ENCODE data around the gene COL4A6. TPM values are rescaled to one million over a fixed set of nuclear protein-coding genes. Genes with fewer than 3 reads are reported as not detected.

The COL4A6 gene
- total RNA-seq, 2 experiments from 2014 or later = not detected

DNA sequence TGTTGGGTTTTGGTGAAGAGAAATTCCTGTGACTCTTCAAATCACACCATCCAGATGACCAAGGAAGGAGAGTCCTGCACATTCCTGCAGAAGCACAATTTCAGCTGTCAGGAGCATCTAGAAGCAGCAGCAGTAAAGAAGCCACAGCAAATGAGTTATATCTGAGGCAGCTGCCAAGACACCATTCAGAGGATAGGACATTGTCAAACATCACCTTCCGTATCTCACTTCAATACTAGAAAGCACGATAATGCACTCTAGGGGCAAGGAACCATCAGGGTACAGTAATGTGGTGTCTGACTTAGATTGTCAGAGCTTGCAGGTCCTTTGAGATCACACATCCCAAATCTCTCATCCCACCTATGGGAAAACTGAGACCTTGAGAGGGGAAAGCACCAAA is 134.5 kb downstream of the COL4A6 start:
- no TSS peak for BruUV-seq (replicated peaks)
- DNase-seq (ENCODE audit: low spot score) = no peak
- Histone ChIP-seq H3K4me2 (ENCODE audit: low read length) (no peak overlapping the region), H3K36me3 (ENCODE audit: insufficient read depth, low read length) (no peaks in the 10 kb centered on the region), H3K9me3 (ENCODE audit: low read length) (no peaks in the 10 kb centered on the region), H3K4me1 (ENCODE audit: insufficient read depth, low read length, poor library complexity, severe bottlenecking) (no peaks in the 10 kb centered on the region), H2AFZ (ENCODE audit: low read length) (no peak overlapping the region), H3K79me2 (ENCODE audit: insufficient read depth, low read depth, low read length) (no peaks in the 10 kb centered on the region), H3K27ac (ENCODE audit: low read depth, low read length, poor library complexity, severe bottlenecking) (no peak overlapping the region), H4K20me1 (ENCODE audit: insufficient read depth, low read length) (no peaks in the 10 kb centered on the region), H3K4me3 (ENCODE audit: low read depth, low read length, poor library complexity, severe bottlenecking) (no peak overlapping the region), H3K9me2 (ENCODE audit: insufficient read depth, low read length) (no peaks in the 10 kb centered on the region)
- ChIA-PET POLR2A (no interaction called here), CTCF (ENCODE audit: unreplicated experiment) (no interaction called here)
- intact Hi-C loops (cut with micrococcal nuclease; ENCODE audit: unreplicated experiment) = loop anchor here (10.0 kb wide), 1 partner anchor 279 kb away; no protein-coding TSS in a partner anchor
- TF ChIP-seq, protein P1, sequence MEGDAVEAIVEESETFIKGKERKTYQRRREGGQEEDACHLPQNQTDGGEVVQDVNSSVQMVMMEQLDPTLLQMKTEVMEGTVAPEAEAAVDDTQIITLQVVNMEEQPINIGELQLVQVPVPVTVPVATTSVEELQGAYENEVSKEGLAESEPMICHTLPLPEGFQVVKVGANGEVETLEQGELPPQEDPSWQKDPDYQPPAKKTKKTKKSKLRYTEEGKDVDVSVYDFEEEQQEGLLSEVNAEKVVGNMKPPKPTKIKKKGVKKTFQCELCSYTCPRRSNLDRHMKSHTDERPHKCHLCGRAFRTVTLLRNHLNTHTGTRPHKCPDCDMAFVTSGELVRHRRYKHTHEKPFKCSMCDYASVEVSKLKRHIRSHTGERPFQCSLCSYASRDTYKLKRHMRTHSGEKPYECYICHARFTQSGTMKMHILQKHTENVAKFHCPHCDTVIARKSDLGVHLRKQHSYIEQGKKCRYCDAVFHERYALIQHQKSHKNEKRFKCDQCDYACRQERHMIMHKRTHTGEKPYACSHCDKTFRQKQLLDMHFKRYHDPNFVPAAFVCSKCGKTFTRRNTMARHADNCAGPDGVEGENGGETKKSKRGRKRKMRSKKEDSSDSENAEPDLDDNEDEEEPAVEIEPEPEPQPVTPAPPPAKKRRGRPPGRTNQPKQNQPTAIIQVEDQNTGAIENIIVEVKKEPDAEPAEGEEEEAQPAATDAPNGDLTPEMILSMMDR (conservative IDR thresholded peaks at IDR 0.05; ENCODE audit: low read length) = no peak
- TF ChIP-seq EZH2phosphoT487 (IDR thresholded peaks at IDR 0.05; ENCODE audit: borderline replicate concordance, low read depth, low read length) = no peak

DNA sequence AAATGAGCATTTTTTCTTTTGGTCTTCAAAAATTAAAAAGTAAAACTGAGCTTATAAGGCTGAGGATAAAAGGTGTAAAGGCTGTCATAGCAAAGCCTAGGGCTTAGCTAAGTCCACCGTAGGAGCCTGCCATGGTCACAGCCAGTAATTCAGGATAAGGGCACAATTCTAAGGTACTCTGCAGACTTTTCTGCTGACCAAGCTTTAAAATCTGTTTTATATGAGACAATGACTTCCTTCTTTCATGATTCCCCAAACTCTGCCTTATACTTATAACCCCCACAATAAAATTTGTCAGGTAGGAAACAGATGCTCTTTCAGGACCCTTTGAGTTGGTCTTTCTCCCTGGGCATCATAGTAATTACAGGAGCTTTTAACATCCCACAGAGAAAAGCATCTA is 138.5 kb downstream of the COL4A6 start:
- BruUV-seq (replicated peaks) = no TSS peak
- Histone ChIP-seq H4K20me1 (ENCODE audit: insufficient read depth, low read length) (no peaks in the 10 kb centered on the region), H3K27ac (ENCODE audit: low read depth, low read length, poor library complexity, severe bottlenecking) (no peak overlapping the region), H3K79me2 (ENCODE audit: insufficient read depth, low read depth, low read length) (no peaks in the 10 kb centered on the region), H2AFZ (ENCODE audit: low read length) (no peak overlapping the region), H3K9me2 (ENCODE audit: insufficient read depth, low read length) (no peaks in the 10 kb centered on the region), H3K9me3 (ENCODE audit: low read length) (no peaks in the 10 kb centered on the region), H3K4me1 (ENCODE audit: insufficient read depth, low read length, poor library complexity, severe bottlenecking) (no peaks in the 10 kb centered on the region), H3K4me3 (ENCODE audit: low read depth, low read length, poor library complexity, severe bottlenecking) (no peak overlapping the region), H3K4me2 (ENCODE audit: low read length) (no peak overlapping the region), H3K36me3 (ENCODE audit: insufficient read depth, low read length) (no peaks in the 10 kb centered on the region)
- DNase-seq (ENCODE audit: low spot score) = no peak
- CTCF ChIA-PET (ENCODE audit: unreplicated experiment) = no interaction called here
- POLR2A ChIA-PET = interaction anchor here (0.6 kb wide), 1 partner anchor 1643 kb away, joined by 3 read pairs; no protein-coding TSS in a partner anchor
- TF ChIP-seq, protein P1 (conservative IDR thresholded peaks at IDR 0.05; ENCODE audit: low read length) = no peak
- no peak for TF ChIP-seq EZH2phosphoT487 (IDR thresholded peaks at IDR 0.05; ENCODE audit: borderline replicate concordance, low read depth, low read length)
- intact Hi-C loops (cut with micrococcal nuclease; ENCODE audit: unreplicated experiment) = loop anchor here (10.0 kb wide), 1 partner anchor 275 kb away; no protein-coding TSS in a partner anchor

DNA sequence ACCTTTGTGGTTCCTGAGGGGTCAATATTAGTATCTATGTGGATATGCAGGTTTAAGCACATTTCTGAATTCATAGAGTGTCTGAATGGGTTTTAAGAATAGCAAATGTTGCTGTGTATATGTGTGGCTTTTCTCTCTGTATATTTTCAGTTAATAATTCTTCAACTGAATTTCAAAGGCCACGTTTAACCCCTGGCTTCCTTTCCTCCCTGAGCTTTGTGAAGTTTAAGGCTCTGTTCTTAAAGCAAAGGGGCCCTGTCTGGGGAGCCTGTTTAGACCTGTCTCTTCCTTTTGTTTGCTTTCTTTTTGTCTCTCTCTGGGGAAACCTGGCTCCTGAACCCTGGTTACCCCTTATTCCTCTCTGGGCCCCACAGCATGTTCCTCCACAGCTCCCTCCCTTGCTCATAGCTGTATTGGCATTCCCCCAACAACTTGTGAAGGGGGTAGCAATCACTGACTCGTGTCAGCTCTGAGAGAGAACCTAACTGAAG is 139.1 kb downstream of the COL4A6 start:
- H3K4me2 ChIP-seq (ENCODE audit: low read length) = no peak overlapping the region
- POLR2A ChIA-PET = no interaction called here

More for the DNA sequence above, 139.1 kb downstream of the COL4A6 start:
- intact Hi-C loops (cut with micrococcal nuclease; ENCODE audit: unreplicated experiment) = no loop called here
- H3K9me3 ChIP-seq (ENCODE audit: low read length) = no peaks in the 10 kb centered on the region
- no peaks in the 10 kb centered on the region for H4K20me1 ChIP-seq (ENCODE audit: insufficient read depth, low read length)
- TF ChIP-seq EZH2phosphoT487 (IDR thresholded peaks at IDR 0.05; ENCODE audit: borderline replicate concordance, low read depth, low read length) = no peak
- TF ChIP-seq, protein P1 (conservative IDR thresholded peaks at IDR 0.05; ENCODE audit: low read length) = no peak
- H3K27ac ChIP-seq (ENCODE audit: low read depth, low read length, poor library complexity, severe bottlenecking) = no peak overlapping the region
- no peak overlapping the region for H2AFZ ChIP-seq (ENCODE audit: low read length)
- CTCF ChIA-PET (ENCODE audit: unreplicated experiment) = no interaction called here
- no peak for DNase-seq (ENCODE audit: low spot score)
- no peaks in the 10 kb centered on the region for H3K4me1 ChIP-seq (ENCODE audit: insufficient read depth, low read length, poor library complexity, severe bottlenecking)
- H3K36me3 ChIP-seq (ENCODE audit: insufficient read depth, low read length) = no peaks in the 10 kb centered on the region
- H3K79me2 ChIP-seq (ENCODE audit: insufficient read depth, low read depth, low read length) = no peaks in the 10 kb centered on the region
- H3K9me2 ChIP-seq (ENCODE audit: insufficient read depth, low read length) = no peaks in the 10 kb centered on the region
- no TSS peak for BruUV-seq (replicated peaks)
- H3K4me3 ChIP-seq (ENCODE audit: low read depth, low read length, poor library complexity, severe bottlenecking) = no peak overlapping the region

Measured in OCI-LY7 (cell line).